IPS-18a (cell line): ENCODE measurements around the gene PKMYT1.
A peak's percentile ranks its signal among the peaks of the same experiment; 100 is the strongest.

Experiments
- H3K27ac ChIP-seq: one replicate; pipeline ENCODE4 v1.5.1; 2013; ENCODE audit warnings: low read length
- H3K27me3 ChIP-seq: one replicate; pipeline ENCODE4 v1.6.1; 2013; ENCODE audit warnings: mild to moderate bottlenecking, low read length; ENCODE audit not compliant: control insufficient read depth, insufficient read depth
- H3K36me3 ChIP-seq: one replicate; pipeline ENCODE4 v1.6.1; 2013; ENCODE audit warnings: low read depth, low read length; ENCODE audit not compliant: control insufficient read depth
- H3K4me1 ChIP-seq: one replicate; pipeline ENCODE4 v1.6.1; 2013; ENCODE audit warnings: low read depth, low read length; ENCODE audit not compliant: control insufficient read depth
- H3K4me3 ChIP-seq: one replicate; pipeline ENCODE4 v1.5.1; 2013; ENCODE audit warnings: low read length
- H3K9ac ChIP-seq: one replicate; pipeline ENCODE4 v1.6.1; 2013; ENCODE audit warnings: mild to moderate bottlenecking, low read length, moderate library complexity
- H3K9me3 ChIP-seq: one replicate; pipeline ENCODE4 v1.6.1; 2013; ENCODE audit warnings: low read depth, low read length; ENCODE audit not compliant: control insufficient read depth

The PKMYT1 gene

DNA sequence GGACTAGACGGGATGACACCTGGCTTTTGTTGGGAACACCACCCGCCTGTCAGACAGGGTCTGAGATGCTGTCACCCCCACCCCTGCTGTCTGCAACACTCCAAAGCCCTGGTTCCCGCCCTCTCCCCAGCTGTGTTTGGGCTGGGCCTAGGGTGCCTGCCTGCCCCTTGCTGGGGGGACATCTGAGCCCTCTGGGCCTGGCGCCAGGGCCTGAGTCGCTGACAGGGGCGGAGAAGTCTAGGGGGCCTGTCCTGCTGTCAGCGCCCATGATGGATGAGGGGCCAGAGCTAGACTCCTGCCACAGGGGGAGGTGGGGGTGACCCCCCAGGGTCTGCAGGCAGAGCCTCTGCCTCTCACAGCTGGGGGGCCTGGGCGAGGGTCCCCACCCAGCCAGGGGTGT lies 7.6 kb upstream of the PKMYT1 start:
- no peaks in the 10 kb centered on the region for H3K27me3 ChIP-seq
- peaks cover 8% of the 10 kb centered on the region for H3K4me1 ChIP-seq
- no peaks in the 10 kb centered on the region for H3K9me3 ChIP-seq
- no peak overlapping the region for H3K27ac ChIP-seq
- no peaks in the 10 kb centered on the region for H3K36me3 ChIP-seq
- H3K4me3 ChIP-seq, result no peak overlapping the region
- no peak overlapping the region for H3K9ac ChIP-seq

DNA sequence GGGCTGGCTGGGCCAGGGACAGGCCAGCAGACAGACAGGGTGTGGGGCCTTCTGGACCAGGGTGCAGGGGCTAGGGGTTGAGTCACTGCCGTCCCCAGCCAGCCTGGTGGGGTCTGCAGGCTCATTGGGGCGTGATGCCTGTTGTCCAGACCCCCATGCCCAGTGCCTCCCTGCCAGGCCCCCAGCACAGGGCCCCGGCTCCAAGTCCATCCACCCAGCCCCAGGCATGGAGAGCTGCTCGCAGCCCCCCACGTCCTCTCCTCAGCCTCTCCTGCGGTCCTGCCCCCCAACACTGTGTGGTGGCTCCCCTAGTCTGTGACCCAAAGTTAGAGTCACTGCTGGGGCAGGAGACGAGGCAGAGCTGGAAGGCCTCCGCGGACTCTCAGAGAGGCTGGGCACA lies 7.0 kb upstream of the PKMYT1 start:
- Histone ChIP-seq H3K36me3 (no peaks in the 10 kb centered on the region), H3K9me3 (no peaks in the 10 kb centered on the region), H3K27ac (no peak overlapping the region), H3K9ac (no peak overlapping the region), H3K27me3 (no peaks in the 10 kb centered on the region), H3K4me1 (peaks cover 10% of the 10 kb centered on the region), H3K4me3 (no peak overlapping the region)

DNA sequence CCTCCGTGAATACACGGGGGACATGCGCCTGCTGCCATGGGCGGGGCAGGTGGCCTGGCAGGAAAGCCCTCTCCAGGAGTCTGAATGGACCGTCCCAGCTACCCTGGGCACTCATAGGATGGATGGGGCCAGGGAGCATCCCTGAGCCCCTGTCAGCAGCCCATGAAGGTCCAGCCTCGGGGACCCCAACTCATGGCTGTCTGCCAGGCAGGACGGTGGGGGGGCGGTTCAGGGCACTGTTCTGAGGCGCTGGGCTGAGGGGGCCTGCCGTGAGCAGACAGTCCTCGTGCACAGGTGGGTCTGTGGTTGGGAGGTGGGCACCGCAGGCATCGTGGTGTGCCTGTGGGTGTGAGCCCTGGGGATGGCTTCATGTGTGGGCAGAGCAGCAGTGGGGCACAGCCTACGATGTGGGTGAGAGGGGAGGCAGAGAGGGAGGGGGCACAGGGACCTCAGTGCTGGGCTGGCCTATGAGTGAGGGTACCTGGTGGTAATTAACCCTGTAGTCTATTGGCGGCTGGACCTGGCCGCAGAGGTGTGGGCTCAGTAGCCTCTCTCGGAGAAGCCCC lies 6.5 kb upstream of the PKMYT1 start:
- no peak overlapping the region for H3K4me3 ChIP-seq
- H3K27me3 ChIP-seq, result no peaks in the 10 kb centered on the region
- no peaks in the 10 kb centered on the region for H3K36me3 ChIP-seq
- no peaks in the 10 kb centered on the region for H3K9me3 ChIP-seq
- H3K27ac ChIP-seq, result no peak overlapping the region
- peaks cover 16% of the 10 kb centered on the region for H3K4me1 ChIP-seq
- no peak overlapping the region for H3K9ac ChIP-seq

DNA sequence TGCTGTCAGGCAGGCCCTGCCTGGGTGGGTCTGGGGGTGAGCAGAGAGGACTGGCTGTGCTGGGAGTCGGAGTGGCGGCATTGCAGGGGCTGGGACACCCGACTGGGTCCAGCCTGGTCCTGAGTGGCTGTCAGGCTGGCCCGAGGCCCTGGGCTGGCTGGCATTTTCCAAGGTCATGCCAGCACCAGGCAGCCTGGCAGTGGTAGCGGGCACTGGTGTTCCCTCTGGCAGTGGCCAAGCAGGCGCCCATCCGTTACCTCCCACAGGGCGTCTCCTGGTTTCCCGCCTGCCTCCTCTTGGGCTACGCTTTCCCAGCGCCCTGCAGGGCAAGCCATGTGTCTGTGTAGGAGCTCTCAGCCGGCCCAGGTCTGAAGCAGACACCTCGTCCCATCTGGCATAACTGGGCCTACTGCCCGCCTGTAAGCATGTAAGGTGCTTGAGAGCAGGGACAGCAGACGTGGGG lies 5.7 kb upstream of the PKMYT1 start:
- H3K9ac ChIP-seq, result no peak overlapping the region
- H3K27me3 ChIP-seq, result no peaks in the 10 kb centered on the region
- peaks cover 21% of the 10 kb centered on the region for H3K4me1 ChIP-seq
- H3K9me3 ChIP-seq, result no peaks in the 10 kb centered on the region
- no peaks in the 10 kb centered on the region for H3K36me3 ChIP-seq
- no peak overlapping the region for H3K27ac ChIP-seq
- no peak overlapping the region for H3K4me3 ChIP-seq

DNA sequence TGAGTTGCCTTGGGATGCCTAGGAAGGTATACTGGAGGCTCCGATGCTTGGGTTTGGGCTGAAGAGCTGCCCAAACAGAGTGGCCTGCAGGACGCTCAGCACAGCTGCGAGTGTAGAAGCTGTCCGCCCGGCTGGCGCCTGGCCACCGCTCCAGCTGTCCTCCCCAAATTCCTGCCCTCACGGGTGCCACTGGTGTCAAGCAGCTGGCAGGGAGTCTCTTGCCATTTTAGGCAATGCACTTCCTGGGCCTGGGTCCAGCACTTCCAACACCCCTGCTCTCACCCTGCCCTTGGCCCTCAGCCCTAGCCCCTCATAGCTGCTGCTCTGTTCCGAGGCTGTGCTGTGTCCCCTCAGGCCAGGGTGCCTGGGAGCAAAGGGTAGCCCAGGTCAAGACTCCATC lies 5.2 kb upstream of the PKMYT1 start:
- Histone ChIP-seq H3K27me3 (no peaks in the 10 kb centered on the region), H3K4me3 (no peak overlapping the region), H3K9me3 (no peaks in the 10 kb centered on the region), H3K36me3 (no peaks in the 10 kb centered on the region), H3K9ac (no peak overlapping the region), H3K27ac (no peak overlapping the region), H3K4me1 (peaks cover 19% of the 10 kb centered on the region)

DNA sequence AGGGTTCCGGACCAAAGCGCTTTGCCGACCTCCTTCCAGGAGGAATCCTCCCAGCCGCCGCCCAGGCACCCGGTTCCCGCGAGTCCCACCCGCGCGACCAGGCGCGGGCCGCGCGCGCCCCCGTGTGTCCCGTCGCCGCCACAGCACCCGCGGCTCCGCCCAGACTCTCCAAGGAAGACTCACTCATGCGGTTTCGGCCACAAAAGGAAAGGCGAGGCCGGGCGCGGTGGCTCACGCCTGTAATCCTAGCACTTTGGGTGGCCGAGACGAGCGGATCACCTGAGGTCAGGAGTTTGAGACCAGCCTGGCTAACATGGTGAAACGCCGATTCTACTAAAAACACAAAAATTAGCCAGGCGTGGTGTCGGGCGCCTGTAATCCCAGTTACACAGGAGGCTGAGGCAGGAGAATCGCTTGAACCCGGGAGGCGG lies 3.5 kb upstream of the PKMYT1 start:
- Histone ChIP-seq H3K27me3 (no peaks in the 10 kb centered on the region), H3K9me3 (no peaks in the 10 kb centered on the region), H3K4me3 (no peak overlapping the region), H3K36me3 (no peaks in the 10 kb centered on the region), H3K27ac (no peak overlapping the region), H3K9ac (no peak overlapping the region), H3K4me1 (peaks cover 13% of the 10 kb centered on the region)

DNA sequence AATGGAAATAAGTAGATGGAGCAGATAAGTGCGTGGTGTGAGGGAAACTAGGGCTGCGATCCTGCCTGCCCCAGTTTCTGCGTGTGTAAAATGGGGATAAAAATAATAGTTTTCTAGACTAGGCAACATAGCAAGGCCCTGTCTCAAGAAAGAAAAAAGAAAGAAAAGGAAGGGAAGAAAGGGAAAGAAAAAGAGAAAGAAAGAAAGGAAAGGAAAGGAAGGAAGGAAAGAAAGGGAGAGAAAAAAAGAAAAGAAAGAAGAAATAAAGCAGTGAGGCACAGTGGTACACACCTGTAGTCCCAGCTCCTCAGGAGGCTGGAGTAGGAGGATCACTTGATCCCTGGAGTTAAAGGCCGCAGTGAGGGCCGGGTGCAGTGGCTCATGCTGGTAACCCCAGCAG lies 2.2 kb upstream of the PKMYT1 start:
- Histone ChIP-seq H3K4me3 (no peak overlapping the region), H3K36me3 (no peaks in the 10 kb centered on the region), H3K9ac (no peak overlapping the region), H3K27ac (no peak overlapping the region), H3K4me1 (peaks cover 13% of the 10 kb centered on the region), H3K9me3 (no peaks in the 10 kb centered on the region), H3K27me3 (no peaks in the 10 kb centered on the region)

DNA sequence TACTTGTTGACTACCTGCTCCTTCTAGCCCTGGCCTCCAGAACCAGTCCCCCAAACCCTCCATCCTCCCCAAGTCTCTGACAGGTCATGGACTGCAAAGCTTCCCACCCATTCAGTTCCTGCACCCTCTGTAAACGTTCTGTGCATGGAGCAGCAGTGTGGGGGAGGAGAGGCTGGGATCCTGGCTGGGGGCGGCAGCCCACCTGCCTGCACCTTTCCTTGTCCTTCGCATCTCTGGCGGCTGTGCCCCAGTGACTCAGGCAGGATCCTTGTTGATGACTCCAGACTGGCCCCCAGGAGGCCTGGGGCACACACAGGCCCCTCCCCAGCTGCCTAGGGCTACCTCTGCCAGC lies 1.6 kb upstream of the PKMYT1 start:
- Histone ChIP-seq H3K27ac (peak overlapping the region; percentile 43), H3K4me1 (peaks cover 13% of the 10 kb centered on the region), H3K9ac (peak overlapping the region; percentile 81), H3K36me3 (no peaks in the 10 kb centered on the region), H3K27me3 (no peaks in the 10 kb centered on the region), H3K9me3 (no peaks in the 10 kb centered on the region), H3K4me3 (peak overlapping the region; percentile 80)

DNA sequence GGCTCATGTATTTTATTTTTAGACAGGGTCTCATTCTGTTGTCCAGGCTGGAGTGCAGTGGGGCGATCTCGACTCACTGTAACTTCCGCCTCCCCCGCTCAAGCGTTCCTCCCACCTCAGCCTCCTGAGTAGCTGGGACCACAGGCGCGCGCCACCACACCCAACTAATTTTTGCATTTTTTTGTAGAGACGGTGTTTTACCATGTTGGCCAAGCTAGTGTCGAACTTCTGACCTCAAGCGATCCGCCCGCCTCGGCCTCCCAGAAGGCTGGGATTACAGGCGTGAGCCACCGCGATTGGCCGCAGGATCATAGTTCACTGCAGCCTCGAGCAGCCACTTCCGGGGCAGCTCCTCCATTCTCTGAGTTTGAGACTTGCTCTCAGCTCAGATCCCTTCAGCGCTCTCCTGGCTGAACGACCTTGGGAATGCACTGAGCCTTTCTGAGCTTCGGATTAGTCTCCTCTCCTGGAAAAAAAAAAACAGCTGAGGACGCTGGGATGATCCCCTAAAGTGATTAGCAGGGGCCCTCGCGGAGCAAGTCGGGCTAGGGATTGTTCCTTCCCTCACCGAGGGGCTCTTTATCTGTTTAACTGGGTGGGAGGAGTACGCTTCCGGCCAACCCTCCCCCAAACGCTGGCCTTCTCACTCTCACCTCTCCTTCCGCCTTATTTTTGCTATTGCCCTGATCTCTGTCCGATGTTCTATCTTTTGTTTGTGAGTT lies 1.1 kb upstream of the PKMYT1 start:
- Histone ChIP-seq H3K9ac (peak overlapping the region; percentile 81), H3K27ac (peak overlapping the region; percentile 43)

DNA sequence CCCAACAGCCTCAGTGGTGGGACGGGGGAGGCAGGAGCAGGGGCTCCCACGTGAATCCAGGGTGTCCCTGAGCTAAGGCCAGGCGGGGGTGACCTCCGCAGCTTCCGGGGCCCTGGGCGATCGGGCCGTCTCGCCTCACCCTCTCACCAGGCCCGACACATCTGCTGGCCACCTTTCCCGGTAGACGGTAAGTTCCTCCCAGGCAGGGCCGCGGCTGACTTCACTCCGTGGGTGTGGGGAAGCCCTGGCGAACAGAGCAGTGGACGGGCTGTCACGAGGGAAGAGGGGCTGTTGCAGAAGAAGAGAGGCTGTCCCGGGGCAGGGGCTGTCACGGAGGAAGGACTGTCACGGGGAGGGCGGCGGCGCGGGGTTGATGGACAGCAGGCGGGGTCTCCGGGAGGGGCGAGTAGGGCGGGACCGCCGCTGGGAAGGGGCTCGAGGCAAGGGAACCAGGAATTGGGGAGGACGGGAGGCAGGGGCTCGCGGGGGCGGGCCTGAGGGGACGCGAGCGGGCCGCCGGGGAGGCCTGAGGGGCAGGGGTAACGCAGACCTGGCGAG lies 498 bp downstream of the PKMYT1 start:
- peaks cover 6% of the 10 kb centered on the region for H3K36me3 ChIP-seq
- no peaks in the 10 kb centered on the region for H3K9me3 ChIP-seq
- H3K27me3 ChIP-seq, result no peaks in the 10 kb centered on the region
- H3K4me3 ChIP-seq, result peak overlapping the region; percentile 80
- H3K4me1 ChIP-seq, result peaks cover 13% of the 10 kb centered on the region
- peak overlapping the region; percentile 71 for H3K27ac ChIP-seq
- peak overlapping the region; percentile 81 for H3K9ac ChIP-seq

More for the DNA sequence above, 1.1 kb upstream of the PKMYT1 start:
- Histone ChIP-seq H3K9me3 (no peaks in the 10 kb centered on the region), H3K36me3 (no peaks in the 10 kb centered on the region), H3K27me3 (no peaks in the 10 kb centered on the region), H3K4me3 (peak overlapping the region; percentile 80), H3K4me1 (peaks cover 13% of the 10 kb centered on the region)

DNA sequence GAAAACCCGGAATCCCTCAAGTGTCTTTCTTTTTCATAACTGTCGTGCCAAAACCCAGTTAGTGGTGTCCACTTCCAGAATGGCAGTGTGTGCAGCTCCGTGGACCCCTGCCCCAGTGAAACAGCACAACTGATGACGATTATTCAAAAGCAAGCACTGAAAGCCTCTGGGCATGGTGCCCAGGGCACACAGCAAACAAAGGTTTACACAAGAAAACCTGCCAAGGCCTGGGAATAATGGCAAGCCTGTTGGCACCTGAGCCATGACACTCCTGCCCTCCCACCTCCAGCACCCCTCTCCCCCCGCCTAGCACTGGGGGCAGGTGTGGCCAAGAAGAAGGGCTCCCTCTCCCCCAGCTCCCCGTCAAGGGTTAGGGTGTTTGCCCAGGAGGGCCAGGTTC lies 2.8 kb downstream of the PKMYT1 start:
- Histone ChIP-seq H3K27me3 (no peaks in the 10 kb centered on the region), H3K36me3 (peaks cover 10% of the 10 kb centered on the region), H3K9me3 (no peaks in the 10 kb centered on the region), H3K27ac (no peak overlapping the region), H3K4me3 (no peak overlapping the region), H3K9ac (no peak overlapping the region), H3K4me1 (peaks cover 13% of the 10 kb centered on the region)

DNA sequence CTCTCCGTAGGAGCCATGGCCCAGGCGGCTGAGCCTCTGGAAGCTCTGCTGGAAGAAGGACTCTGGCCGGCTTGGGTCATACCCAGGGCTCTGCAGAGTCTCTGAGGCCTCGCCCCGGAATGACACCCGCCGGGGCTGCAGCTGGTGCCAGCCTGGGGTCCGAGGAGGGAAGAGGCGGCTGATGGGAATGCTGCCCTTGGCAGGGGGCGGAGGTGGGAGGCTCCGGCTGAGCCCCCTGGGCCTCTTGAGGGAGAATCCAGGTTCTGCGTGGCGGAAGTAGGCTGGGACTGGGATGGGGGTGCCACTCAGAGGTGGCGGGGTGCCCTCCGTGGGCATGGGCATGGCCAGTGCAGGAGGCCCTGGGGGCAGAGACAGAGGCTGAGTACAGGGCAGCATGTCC lies 3.6 kb downstream of the PKMYT1 start:
- no peak overlapping the region for H3K4me3 ChIP-seq
- peaks cover 14% of the 10 kb centered on the region for H3K36me3 ChIP-seq
- no peaks in the 10 kb centered on the region for H3K9me3 ChIP-seq
- no peaks in the 10 kb centered on the region for H3K27me3 ChIP-seq
- no peak overlapping the region for H3K27ac ChIP-seq
- H3K4me1 ChIP-seq, result peaks cover 6% of the 10 kb centered on the region
- H3K9ac ChIP-seq, result no peak overlapping the region
